COLO668 (cell line): ENCODE data around the gene SIAH1.
"Not testable (repeated sequence)": the region's sequence is repeated elsewhere in the genome, so short reads cannot be mapped to it uniquely, and the experiment has no call there.

Experiments used
- DNase-seq: peaks from one replicate; lab custom pipeline; 2025; ENCODE audit not compliant: unreplicated experiment; lab: John Stamatoyannopoulos, UW

The SIAH1 gene

DNA sequence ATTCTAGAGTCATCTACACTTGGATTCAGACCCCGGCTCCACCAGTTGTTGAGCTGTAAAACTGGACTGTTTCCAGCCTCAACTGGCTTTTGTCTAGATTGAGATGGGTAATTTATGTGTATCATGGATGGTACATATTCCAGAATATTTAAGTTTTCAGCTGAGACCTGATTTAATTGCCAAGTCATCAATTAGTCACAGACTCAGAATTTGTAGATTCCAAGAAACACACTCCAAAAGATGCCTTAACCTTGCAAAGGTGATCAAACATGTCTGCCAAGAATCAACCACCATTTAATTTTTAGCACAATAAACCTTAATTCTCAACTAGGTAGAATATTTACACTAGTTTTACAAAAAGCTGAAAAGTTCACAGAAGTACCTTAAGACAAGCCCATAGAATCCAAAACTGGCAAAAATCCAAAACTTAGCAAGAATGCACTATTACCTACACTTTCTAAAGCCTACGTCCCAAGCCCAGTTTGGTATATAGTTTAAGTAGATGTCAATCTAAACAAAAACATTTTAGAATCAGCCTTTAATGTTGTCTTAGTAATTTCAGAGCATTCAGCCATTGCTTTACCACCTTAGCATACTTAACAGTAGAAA, 17.7 kb downstream of the SIAH1 start:
- DNase-seq, result no peak

DNA sequence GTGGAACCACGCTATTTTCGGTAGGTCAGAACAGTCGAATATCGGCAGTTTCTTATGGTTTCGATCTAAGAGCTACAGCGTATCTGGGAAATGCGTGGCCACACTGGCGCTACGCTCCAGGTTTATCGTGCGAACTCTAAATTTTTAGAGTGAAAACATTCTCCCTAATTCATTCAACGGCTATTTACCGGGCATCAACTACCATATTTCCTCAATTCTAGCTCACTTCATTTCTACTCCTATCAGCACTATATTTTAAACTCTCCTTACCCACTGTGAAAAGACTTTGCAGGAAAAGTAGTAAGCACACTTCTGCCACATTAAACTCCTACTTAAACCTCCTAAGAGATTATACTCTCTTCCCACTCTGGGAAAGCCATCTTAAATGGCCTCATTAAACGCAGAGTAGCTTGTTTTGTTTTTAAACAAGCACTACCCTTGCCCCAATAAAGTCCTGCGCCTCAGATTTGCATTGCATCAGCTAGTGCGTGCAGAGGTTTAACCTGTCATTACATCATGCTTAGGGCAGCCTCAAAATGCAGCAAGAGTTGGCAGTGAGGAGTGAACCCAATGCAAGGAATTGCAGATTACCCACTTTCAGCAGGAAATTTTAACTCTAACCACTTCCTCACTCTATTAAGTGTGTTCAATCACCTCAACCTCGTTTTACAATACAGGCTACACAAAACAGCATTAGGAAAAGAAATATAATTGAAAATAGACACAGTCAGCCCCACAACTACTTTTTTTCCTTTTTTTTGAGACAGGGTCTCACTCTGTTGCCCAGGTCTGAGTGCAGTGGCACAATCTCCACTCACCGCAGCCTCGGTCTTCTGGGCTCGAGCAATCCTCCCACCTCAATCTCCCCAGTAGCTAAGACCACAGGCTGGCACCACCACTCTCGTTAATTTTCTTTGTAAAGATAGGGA, 18.8 kb downstream of the SIAH1 start:
- peak; percentile 37 for DNase-seq

DNA sequence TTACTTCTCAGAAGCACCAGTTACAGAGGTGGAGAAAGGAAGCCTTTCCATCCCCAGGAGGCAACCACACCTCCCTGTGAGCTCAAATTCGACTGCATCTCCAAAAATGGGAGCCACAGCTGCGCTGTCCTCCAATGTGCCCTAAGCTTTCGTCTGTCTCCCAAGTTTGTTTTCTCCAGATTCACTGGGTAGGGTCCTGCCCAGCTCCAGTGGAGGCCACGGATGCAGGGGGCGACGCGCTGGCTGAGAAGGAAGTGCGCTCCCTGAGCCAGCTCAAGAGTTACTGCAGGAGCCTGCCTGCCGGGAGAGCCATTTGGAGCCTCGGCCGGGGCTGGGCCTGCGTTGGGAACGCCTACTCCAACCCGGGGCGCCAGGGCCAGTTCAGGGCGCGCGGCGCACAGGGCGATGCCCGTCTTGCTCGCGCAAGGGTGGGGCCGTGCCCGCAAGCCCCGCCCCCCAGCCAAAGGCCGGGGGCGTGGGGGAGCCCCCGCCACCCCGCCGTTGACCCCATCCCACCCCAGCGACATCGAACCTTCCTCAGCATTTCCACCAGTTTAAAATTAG, 19.5 kb downstream of the SIAH1 start:
- DNase-seq, result peak; percentile 90

DNA sequence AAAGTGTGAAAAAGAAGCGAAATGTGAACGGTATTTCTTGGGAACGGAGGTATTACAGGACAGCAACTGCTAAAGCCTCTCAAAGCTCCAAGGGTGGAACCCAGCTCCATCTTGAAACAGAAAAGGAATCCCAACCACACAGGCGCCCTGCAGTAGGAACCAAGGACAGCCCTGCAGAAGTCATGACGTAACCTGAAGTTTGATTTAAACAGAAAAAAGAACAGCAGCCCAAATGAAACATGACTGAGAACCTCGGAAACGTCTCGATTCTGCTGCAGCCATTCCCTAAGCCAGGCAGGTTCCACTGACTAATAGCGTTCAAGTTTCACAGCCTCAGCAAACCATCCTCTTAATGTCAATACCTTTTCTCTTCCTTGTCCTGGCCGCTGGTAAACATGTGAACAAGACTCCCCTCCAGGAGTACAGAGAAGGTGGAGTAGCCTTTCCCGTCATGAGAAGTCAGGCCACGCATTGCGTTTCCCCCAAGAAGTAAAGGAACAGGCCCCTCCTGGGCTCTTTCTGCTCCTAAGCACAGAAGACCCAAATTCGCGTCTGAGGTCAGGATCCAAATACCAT, 20.1 kb downstream of the SIAH1 start:
- DNase-seq, result no peak

DNA sequence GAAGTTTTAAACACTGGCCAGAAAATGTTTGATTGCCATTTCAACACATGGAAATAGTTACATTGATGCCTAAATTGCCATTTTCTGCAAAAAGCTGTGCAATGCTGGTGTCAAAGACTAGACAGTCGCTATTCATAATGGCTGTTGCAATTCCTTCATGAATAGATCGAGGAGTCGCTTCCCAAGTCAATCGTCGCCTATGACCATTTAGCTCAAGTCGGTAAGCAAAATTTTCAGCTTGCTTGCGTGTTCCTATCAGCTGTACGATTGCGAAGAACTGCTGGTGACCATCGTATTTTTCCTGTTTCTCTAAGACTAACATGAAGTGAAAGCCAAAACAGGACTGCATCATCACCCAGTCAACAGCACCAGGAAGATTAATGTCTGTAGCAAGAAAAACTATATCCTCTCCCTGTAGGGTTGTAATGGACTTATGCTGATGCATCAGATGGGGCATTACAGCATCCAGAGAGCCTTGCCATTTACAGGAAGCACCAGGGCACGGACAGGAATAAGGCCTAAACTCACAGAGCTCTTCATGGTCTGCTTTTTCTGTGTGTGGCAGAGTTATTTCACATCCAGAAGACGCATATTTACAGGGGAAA, 23.6 kb downstream of the SIAH1 start:
- DNase-seq, result no peak

DNA sequence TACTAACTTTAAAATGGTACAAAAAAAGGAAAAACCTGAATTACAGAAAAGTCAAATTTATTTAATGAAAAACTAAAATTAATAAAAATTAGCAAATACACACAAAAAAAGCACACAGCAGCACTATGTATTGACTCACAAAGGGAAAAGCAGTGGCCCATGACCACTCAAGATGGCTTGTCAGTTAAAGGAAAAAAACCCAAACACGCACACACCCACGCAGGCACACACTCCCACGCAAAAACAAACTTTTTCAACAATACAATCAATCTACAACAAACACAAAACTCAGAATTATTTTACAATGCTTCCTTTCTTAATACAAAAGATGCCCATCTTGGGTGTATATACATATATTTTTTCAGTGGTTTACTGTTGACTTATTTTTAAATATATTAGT, 24.2 kb downstream of the SIAH1 start:
- no peak for DNase-seq

DNA sequence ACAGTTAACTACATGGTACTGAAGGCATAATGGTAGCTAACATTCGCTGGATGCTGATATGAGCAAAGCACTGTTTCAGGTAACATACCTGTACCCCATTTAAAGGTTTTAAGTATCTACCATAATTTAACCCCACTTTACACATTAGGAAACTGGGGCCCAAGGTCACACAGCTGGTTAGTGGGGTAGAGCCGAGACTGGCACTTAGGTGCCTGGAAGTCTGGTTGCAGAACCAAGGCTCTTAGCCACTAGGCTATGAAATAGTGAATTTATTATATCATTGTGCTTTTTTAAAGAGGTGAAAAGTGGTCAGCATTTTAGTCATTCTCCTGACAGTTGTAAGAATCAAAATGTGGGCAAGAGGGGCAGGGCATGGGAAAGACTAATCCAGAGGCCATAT, 25.2 kb downstream of the SIAH1 start:
- no peak for DNase-seq

DNA sequence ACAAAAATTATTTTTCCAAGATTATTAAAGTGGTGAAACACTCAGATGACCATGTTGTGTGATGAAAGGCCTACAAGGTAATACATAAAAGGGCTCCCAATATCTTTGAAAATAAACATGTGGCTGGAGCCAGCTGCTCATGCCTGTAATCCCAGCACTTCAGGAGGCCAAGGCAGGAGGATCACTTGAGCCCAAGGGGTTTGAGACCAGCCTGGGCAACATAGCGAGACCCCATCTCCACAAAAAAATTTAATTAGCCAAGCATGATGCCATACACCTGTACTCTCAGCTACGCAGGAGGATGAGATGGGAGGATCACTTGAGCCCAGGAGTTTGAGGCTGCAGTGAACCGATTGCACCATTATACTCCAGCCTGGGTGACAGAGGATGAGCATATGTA, 26.8 kb downstream of the SIAH1 start:
- no peak for DNase-seq

DNA sequence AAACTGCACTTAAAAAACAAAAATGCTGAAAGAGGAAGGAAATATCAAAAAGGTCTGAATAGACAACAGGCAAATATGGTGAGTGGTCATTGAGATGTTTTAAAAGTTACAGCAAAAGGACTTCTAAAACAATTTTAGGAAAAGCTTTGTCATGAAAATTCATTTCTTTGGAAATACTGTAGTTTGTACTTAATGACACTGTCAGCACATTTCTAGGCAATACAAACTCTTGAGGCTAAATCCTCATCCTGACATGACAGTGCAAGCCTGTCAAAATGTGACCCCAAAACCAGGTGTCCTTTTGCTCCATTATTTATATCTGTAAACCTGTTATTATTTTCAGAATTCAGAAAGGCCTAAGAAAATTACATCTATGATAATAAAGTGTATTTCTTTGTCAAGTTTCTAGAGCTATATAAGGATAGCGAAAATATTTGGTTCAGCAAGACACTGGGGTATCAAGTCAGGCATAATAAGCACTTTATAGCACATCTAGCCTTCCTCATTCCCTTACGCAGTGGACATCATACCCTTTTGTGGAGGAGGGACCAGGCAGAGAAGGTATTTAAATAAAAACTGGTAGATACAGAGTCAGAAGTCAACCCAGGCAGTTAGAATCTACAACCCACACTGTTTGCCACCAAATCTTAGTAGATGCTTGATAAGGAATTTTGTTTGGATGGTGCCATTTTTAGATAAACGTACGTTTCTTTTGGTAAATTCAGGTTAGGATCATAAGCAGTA, 28.4 kb downstream of the SIAH1 start:
- no peak for DNase-seq

DNA sequence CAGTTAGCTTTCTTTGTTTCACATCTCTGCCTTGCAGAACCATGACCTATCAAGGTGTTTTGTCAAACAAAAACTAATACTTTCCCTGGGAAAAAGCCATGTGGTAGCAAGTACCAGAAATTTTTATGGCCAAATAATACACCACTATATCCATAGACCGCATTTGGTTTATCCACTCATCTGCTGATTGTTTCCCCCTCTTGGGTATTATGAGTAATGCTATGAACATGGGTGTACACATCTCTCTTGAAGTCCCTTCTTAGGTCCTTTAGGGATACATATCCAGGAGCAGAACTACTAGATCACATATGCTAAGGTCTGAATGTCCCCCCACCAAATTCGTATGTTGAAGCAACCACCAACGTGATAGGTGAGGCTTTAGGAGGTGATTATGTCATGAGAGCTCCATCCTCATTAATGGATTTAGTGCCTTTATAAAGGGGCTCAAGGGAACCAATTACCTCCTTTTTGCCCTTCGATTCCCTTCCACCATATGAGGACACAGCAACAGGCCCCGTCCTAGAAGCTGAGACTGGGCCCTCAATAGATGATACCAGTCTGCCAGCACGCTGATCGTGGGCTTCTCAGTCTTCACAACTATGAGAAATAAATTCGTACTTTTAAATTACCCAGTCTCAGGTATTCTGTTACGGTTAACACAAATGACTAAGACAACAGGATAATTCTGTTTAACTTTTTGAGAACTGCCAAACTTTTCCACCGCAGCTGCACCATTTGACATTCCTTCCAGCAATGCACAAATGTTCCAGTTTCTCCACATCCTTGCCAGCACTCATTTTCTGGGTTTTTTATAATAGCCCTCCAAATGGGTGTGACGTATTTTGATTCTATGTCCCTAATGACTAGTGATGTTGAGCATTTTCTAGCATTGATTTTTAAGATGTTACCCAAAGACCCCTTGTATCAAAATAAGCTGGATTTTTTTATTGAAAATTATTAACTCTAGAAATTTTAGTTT, 30.0 kb downstream of the SIAH1 start:
- DNase-seq, result no peak

DNA sequence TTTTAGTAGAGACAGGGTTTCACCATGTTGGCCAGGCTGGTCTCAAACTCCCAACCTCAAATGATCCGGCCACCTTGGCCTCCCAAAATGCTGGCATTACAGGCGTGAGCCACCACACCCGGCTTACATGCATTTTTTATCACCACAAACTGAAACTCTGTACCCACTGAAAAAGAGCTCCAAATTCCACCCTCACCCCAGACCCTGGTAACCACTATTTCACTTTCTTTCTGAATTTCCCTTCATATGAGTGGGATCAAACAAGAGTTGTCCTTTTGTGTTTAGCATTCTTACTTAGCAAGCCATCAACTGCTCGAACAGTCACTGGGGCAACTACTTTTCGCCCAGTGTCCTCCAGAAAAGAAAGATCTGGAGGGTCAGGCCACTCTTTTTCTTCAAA, 30.8 kb downstream of the SIAH1 start:
- not testable (repeated sequence) for DNase-seq

DNA sequence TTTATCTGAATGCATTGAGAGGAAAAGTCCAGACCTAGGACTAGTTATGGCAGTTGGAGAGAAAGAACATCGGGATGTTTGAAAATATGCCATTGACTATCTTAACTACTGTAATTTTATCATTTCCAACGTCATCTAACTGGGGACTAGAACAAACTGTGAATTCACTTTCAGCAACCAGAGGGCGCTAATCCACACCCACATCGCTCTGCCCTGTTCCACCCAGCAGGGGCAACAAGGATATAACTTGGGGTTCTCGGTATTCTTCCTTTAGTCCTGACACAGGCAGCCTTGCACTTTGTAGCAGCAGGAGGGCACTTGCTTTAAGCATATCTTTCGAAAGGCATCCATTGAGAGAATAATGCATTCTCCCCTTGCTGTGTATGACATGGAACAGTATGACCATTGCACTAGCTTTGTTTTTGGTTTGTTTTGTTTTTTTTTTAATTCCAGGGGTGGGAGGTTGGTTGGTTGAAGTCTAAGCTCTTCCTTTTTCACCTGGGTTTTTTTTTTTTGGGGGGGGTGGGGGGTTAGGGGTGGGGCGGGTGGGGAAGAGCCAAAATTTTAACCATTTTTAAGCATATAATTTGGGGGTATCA, 31.5 kb downstream of the SIAH1 start:
- DNase-seq, result peak; percentile 52

DNA sequence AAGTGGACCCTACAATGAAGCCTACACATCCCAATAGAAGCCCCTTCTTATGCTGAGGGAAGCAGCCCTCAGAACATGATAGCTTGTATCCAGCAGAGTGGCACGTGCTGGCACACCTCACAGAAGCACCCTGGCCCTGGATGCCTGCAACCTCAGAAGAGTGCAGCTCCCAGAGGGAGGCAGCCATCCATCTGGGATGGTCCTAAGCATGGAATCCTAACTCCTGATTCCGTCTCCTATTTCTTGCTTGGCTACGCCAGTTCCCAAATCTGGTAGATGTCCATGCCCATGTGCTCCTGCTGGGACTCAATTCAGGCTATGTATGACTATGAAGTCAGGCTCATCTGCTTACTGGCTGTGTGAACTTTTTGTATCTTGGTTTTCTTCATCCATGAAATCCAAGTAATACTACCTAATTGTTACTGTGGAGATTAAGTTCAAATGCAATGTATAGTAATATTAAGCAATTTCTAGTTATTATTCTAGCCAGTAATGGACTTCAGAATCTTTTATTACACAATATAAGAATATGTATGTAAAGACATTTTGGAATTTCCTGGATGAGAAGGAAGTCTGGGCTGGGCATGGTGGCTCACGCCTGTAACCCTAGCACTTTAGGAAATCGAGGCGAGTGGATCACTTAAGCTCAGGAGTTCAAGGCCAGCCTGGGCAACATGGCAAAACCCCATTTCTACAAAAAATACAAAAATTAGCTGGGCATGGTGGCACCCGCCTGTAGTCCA, 32.4 kb downstream of the SIAH1 start:
- no peak for DNase-seq

DNA sequence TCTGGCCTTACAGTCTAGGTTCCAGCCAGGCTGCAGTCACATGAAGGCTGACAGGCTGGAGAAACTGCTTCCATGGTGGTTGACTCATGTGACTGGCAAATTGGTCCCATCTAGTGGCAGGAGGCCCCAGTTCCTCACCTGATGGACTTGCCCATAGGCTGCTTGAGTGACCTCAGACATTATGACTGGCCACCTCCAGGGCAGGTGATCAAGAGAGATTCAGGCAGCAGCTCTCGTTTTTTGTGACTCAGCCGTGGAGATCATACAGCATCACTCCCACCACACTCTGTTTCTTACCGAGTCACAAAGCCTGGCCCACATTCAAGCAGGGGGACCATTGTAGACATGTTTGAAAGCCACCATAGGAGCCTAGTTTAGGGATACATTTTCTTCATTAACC, 34.5 kb downstream of the SIAH1 start:
- DNase-seq, result no peak

DNA sequence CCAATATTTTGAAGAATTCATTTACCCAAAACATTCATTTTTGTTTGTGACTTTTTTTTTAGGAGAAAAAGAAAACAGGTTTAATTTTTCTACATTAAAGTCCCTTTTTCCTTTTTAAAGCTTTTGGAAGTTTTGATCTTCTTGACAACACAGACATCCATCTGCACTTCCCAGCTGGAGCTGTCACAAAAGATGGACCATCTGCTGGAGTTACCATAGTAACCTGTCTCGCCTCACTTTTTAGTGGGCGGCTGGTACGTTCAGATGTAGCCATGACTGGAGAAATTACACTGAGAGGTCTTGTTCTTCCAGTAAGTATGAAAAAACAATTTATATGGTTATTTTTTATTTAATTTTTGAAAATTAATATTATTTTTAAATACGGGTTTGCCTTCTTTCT, 37.2 kb downstream of the SIAH1 start:
- no peak for DNase-seq

DNA sequence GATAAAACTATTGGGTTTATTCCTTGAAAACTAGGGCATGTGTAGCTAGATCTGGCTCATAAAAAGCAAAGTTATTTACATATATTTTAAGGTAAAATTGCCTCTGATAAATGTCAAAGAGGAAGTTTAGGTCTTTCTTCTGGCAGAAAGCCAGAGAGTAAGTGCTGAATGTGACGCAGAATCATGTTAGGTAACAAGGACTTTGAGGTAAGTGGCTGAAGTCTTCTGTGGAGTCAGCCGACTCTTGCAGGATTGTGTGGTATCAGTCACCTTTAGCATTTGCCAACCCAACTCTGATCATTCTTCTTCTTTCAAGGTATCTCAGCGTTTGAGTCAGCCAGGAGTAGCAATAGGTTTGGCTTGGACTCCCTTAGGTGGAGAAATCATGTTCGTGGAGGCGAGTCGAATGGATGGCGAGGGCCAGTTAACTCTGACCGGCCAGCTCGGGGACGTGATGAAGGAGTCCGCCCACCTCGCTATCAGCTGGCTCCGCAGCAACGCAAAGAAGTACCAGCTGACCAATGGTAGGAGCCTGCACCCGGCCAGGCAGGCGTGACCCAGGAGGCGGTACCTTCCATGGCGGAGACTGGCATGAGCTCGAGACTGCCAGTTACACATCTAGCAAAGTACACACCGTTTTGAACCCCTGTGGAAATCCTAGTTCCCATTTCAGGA, 37.9 kb downstream of the SIAH1 start:
- no peak for DNase-seq

DNA sequence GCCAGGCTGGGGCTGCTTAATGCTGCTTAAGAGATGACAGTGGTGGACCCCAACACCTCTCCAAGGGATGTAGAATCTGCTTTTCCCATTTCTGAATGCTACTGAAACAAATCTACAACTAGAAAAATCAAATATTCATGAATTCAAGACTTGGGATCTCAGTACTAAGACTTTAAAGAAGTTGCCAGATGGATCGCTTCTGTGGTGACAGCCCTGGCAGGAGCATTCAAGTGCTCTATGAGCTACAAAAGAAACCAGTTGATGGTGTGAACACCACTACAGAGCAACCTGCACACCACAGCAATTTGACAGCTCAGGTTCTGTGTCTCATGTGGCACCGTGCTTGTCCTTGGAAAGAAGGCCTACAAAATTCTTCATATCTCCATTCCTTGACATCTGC, 42.6 kb downstream of the SIAH1 start:
- no peak for DNase-seq

DNA sequence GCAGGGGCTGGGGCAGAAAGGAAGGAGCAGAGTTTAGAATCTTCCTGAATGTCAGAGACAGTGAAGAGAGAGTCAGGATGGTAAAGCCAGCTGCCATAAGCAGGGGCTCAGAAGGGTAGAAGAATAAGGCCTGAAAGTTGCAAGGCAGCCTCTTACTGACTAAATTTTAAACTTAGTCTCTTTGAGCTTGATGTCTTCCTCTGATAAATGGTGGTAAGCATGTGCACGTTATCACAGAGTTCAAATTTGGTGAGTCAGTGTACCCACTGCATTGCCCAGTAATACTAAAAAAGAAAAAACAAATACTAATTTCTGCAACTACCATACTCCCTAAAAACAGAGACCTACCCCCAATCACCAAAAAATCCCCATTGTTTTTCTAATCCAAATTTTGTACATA, 45.2 kb downstream of the SIAH1 start:
- no peak for DNase-seq
